Muscle layer of colon (tissue), 2 donors: ENCODE data around the gene PMEPA1.

ENCODE experiments used
- H3K27ac ChIP-seq: one replicate; pipeline ENCODE4 v1.7.0; 2013; ENCODE audit warnings: low read depth, mild to moderate bottlenecking, low read length, moderate library complexity
- H3K27me3 ChIP-seq, 2 donors: one replicate each; pipeline ENCODE4 v1.7.0; 2013; ENCODE audit warnings: low read length in 2 of 2, mild to moderate bottlenecking in 2 of 2; ENCODE audit not compliant: insufficient read depth in 2 of 2, control insufficient read depth in 1 of 2
- H3K36me3 ChIP-seq: one replicate; pipeline ENCODE4 v1.7.0; 2013; ENCODE audit warnings: mild to moderate bottlenecking, low read length; ENCODE audit not compliant: insufficient read depth
- H3K4me1 ChIP-seq: one replicate; pipeline ENCODE4 v1.7.0; 2013; ENCODE audit warnings: mild to moderate bottlenecking, low read length; ENCODE audit not compliant: insufficient read depth
- H3K4me3 ChIP-seq, 2 donors: one replicate each; pipeline ENCODE4 v1.7.0; 2013; ENCODE audit warnings: low read length in 2 of 2, low read depth in 1 of 2, mild to moderate bottlenecking in 1 of 2, moderate library complexity in 1 of 2
- H3K9ac ChIP-seq: one replicate; pipeline ENCODE4 v1.7.0; 2013; ENCODE audit warnings: low read length
- H3K9me3 ChIP-seq: one replicate; pipeline ENCODE4 v1.7.0; 2013; ENCODE audit warnings: mild to moderate bottlenecking, low read length
- donor health status: abdominal sarcoma.
- donor health status: Adenocarcinoma of cecum.

PMEPA1 gene

GRCh38 chr20:57663241-57663640 lies 46.6 kb downstream of the PMEPA1 start:
- no peaks in the 10 kb centered on the region for H3K36me3 ChIP-seq
- no peak overlapping the region for H3K4me3 ChIP-seq
- no peaks in the 10 kb centered on the region for H3K27me3 ChIP-seq
- no peaks in the 10 kb centered on the region for H3K4me1 ChIP-seq
- H3K9me3 ChIP-seq: no peaks in the 10 kb centered on the region
- H3K9ac ChIP-seq: no peak overlapping the region
- no peak overlapping the region for H3K27ac ChIP-seq

- H3K9ac ChIP-seq: no peak overlapping the region
- H3K4me1 ChIP-seq: no peaks in the 10 kb centered on the region
- no peak overlapping the region for H3K27ac ChIP-seq
Measured at GRCh38 chr20:57662456-57663240, 47.2 kb downstream of the PMEPA1 start.

GRCh38 chr20:57661746-57662455 lies 47.9 kb downstream of the PMEPA1 start:
- H3K4me3 ChIP-seq: no peak overlapping the region
- no peak overlapping the region for H3K27ac ChIP-seq
- no peaks in the 10 kb centered on the region for H3K36me3 ChIP-seq
- H3K9ac ChIP-seq: no peak overlapping the region
- H3K27me3 ChIP-seq: no peaks in the 10 kb centered on the region
- H3K4me1 ChIP-seq: no peaks in the 10 kb centered on the region
- no peaks in the 10 kb centered on the region for H3K9me3 ChIP-seq

More at GRCh38 chr20:57662456-57663240, 47.2 kb downstream of the PMEPA1 start:
- H3K27me3 ChIP-seq: no peaks in the 10 kb centered on the region
- H3K36me3 ChIP-seq: no peaks in the 10 kb centered on the region
- no peaks in the 10 kb centered on the region for H3K9me3 ChIP-seq
- no peak overlapping the region for H3K4me3 ChIP-seq

GRCh38 chr20:57660922-57661745 lies 48.7 kb downstream of the PMEPA1 start:
- H3K27ac ChIP-seq: no peak overlapping the region
- H3K27me3 ChIP-seq: no peaks in the 10 kb centered on the region
- no peak overlapping the region for H3K4me3 ChIP-seq
- no peaks in the 10 kb centered on the region for H3K9me3 ChIP-seq
- H3K36me3 ChIP-seq: no peaks in the 10 kb centered on the region
- H3K4me1 ChIP-seq: no peaks in the 10 kb centered on the region
- H3K9ac ChIP-seq: no peak overlapping the region

GRCh38 chr20:57660181-57660921 lies 49.5 kb downstream of the PMEPA1 start:
- Histone ChIP-seq H3K4me3 (no peak overlapping the region), H3K9me3 (no peaks in the 10 kb centered on the region), H3K9ac (no peak overlapping the region), H3K27me3 (no peaks in the 10 kb centered on the region), H3K36me3 (no peaks in the 10 kb centered on the region), H3K4me1 (no peaks in the 10 kb centered on the region), H3K27ac (no peak overlapping the region)

GRCh38 chr20:57659517-57660180 lies 50.2 kb downstream of the PMEPA1 start:
- Histone ChIP-seq H3K9ac (no peak overlapping the region), H3K36me3 (no peaks in the 10 kb centered on the region), H3K27me3 (no peaks in the 10 kb centered on the region), H3K9me3 (no peaks in the 10 kb centered on the region), H3K4me1 (no peaks in the 10 kb centered on the region), H3K4me3 (no peak overlapping the region), H3K27ac (no peak overlapping the region)

GRCh38 chr20:57658833-57659516 lies 50.8 kb downstream of the PMEPA1 start:
- Histone ChIP-seq H3K9ac (no peak overlapping the region), H3K4me1 (no peaks in the 10 kb centered on the region), H3K36me3 (no peaks in the 10 kb centered on the region), H3K4me3 (no peak overlapping the region), H3K9me3 (no peaks in the 10 kb centered on the region), H3K27me3 (no peaks in the 10 kb centered on the region), H3K27ac (no peak overlapping the region)

GRCh38 chr20:57658447-57658832 lies 51.4 kb downstream of the PMEPA1 start:
- no peak overlapping the region for H3K9ac ChIP-seq
- no peaks in the 10 kb centered on the region for H3K9me3 ChIP-seq
- no peaks in the 10 kb centered on the region for H3K4me1 ChIP-seq
- no peaks in the 10 kb centered on the region for H3K36me3 ChIP-seq
- no peak overlapping the region for H3K27ac ChIP-seq
- no peak overlapping the region for H3K4me3 ChIP-seq
- no peaks in the 10 kb centered on the region for H3K27me3 ChIP-seq

- Histone ChIP-seq H3K36me3 (no peaks in the 10 kb centered on the region), H3K4me3 (no peak overlapping the region), H3K27ac (no peak overlapping the region), H3K27me3 (no peaks in the 10 kb centered on the region), H3K4me1 (no peaks in the 10 kb centered on the region), H3K9ac (no peak overlapping the region), H3K9me3 (no peaks in the 10 kb centered on the region)
Measured at GRCh38 chr20:57657535-57658446, 52.0 kb downstream of the PMEPA1 start.
